GM21786 (cell line): ENCODE measurements around the gene ME3.
"Not testable (repeated sequence)": the region's sequence is repeated elsewhere in the genome, so short reads cannot be mapped to it uniquely, and the experiment has no call there.

Source experiments
- ATAC-seq: cut with Tn5 transposase; IDR thresholded peaks from one replicate; pipeline ENCODE4 v1.9.1; 2021; ENCODE audit not compliant: unreplicated experiment

ME3 gene

GRCh38 chr11:86666193-86666592, 6.2 kb downstream of the ME3 start:
- ATAC-seq, result no peak

DNA sequence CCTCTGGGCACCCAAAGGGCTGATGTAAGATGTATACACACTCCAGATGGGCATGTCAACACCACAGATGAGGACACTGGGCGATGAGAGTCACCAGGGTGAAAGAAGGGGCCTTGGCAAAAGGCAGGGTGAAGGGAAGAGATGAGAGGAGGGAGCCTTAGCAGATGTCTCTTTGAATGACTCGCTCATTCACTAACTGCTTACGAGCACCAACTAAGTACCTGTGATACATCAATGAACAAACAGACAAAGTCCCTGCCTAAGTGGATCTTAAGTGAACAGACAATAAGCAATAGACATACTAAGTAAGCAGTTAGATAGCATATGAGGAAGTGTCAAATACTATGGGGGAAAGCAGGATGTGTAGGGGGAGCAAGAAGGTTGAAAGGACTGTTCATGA, 7.5 kb downstream of the ME3 start:
- no peak for ATAC-seq

DNA sequence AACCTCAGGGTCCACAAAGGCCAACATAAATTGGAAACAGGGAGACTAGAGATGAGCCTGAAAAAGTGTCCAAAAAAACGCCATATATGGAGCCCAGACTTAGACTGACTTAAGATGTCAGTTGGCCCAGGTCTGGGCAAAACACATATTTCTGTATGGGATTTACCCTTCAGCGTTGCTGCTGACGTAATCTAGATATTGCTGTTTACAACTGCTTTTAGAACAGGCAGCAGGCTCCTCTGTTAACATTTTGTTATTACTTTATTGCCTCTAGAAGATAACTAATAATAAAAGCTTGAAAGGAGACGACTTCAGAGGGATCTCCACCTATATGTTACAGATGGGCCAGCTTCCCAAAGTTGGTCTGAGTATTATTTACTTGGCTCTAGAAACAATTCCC, 8.7 kb downstream of the ME3 start:
- no peak for ATAC-seq

- no peak for ATAC-seq
Observed at GRCh38 chr11:86663291-86663690, 9.1 kb downstream of the ME3 start.

- ATAC-seq, result no peak
Observed at GRCh38 chr11:86660736-86661135, 11.7 kb downstream of the ME3 start.

DNA sequence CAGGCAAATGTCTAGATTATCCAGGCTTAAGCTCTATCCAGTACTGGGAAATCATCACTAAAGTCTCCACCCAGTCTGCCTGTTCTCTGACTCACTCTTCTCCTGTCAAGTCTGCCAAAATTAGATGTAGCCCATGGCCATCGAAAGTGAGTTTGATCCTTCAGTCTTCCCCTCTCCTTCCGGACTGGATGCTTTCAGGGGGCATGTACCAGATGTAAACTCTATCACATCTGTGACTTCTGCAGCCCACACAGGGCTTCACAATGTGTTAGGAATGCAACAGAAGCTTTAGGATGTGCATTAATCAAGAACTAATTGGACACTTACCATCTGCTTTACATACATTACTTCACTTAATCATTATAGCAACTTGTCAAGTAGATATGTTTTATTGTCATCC, 12.3 kb downstream of the ME3 start:
- ATAC-seq, result no peak

- no peak for ATAC-seq
Observed at GRCh38 chr11:86658534-86658933, 13.9 kb downstream of the ME3 start.

GRCh38 chr11:86645212-86645611, 27.2 kb downstream of the ME3 start:
- ATAC-seq, result not testable (repeated sequence)

DNA sequence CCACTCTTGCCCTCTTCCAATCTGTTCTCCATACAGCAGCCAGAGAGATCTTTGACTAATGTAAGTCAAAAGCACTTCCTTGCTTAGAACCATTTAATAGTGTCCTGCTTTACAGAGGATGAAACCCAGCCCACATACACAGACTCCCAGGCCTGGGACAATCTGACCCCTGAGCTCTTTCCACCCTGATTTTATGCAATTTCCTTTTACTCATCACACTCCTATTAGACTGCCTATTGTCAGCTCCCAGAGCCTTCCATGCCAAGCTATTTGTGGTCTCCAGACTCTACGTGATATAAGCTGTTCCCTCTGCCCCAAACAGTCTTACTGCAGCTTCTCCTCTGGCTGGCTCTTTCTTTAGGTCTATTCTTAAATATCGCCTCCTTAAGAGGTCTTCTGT, 28.1 kb downstream of the ME3 start:
- ATAC-seq, result no peak

DNA sequence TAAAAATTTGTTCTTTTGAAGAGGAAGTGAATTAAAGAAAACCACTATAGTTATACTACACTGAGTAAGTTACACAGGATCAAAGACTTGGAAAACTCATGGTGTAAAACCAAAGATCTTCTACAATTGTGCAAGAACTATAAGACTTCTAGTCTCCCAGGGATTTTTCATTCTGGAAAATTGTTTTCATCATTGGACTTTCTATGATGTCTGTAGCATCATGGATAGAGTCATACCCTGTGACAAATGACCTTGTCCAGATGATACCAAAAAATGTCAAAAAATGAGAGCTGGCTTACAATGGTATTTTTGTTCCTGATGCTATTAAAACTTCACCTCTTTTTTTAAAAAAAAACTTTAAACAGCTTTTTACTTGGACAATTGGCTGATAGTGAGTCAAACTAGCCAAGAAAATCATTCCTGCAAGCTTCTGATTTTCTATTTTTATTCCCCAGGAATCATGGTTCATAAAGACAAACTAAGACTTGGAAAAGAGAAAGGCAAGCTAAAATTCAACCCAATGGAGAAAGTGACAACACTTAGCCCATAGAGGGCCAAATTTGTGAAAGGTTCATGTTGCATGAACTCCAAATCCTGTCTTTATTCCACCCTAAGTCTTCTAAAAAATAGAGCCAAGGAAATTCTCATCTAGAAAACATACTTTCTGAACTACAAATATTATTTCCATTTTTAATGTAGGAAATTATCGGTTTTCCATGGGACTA, 30.7 kb downstream of the ME3 start:
- no peak for ATAC-seq

- ATAC-seq, result no peak
Observed at GRCh38 chr11:86639137-86639536, 33.3 kb downstream of the ME3 start.

- ATAC-seq, result no peak
Observed at GRCh38 chr11:86638673-86639072, 33.7 kb downstream of the ME3 start.

DNA sequence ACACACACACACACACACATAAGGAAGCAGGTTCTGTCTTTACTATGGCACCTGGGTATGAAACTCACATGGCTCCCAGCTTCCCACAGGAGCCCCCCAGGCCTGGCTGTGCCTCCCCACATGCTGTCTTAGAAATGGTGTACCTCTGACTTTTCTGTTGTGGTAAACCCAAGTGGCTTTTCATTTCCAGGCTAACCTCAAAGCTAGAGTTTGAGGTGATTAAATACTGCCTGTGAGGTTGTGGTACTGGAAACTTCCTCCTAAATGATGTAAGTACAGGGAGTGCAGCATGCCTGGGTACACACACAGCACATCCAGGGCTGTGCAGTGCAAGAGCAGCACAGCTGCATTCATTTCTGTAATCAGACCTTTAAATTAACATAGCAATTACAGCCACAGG, 34.4 kb downstream of the ME3 start:
- ATAC-seq, result no peak

GRCh38 chr11:86636275-86636674, 36.1 kb downstream of the ME3 start:
- ATAC-seq, result no peak

- ATAC-seq, result peak; percentile 74
Observed at GRCh38 chr11:86632499-86633269, 39.7 kb downstream of the ME3 start.

- no peak for ATAC-seq
Observed at GRCh38 chr11:86630229-86630981, 42.0 kb downstream of the ME3 start.

GRCh38 chr11:86629045-86629706, 43.2 kb downstream of the ME3 start:
- no peak for ATAC-seq

GRCh38 chr11:86627776-86628455, 44.5 kb downstream of the ME3 start:
- no peak for ATAC-seq

GRCh38 chr11:86625981-86626380, 46.4 kb downstream of the ME3 start:
- ATAC-seq, result no peak

DNA sequence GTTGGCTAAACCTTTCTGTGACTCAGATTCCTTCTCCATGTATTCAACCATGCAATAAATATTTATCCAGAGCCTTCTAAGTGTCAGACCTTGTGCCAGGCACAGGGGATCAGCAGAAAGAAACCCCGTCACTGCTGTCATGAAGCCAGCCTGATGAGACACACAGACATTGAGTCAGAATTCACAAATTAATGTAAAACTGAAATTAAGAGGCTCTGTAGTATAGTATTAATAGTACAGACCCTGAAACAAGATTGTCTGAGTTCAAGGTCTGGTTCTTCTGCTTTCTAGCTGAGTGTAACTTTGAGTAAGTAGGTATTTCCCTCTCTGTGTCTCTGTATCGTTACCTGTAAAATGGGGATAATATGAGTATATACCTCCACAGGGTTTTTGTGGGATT, 46.9 kb downstream of the ME3 start:
- peak; percentile 60 for ATAC-seq

- no peak for ATAC-seq
Observed at GRCh38 chr11:86624366-86624765, 48.0 kb downstream of the ME3 start.
